ENCODE data around the gene SHISA6.
"Not testable (repeated sequence)": the region's sequence is repeated elsewhere in the genome, so short reads cannot be mapped to it uniquely, and the experiment has no call there.

SHISA6 gene

GRCh38 chr17:11267999-11268575, 27.1 kb downstream of the SHISA6 start:
- DNase-seq, result no peak

- DNase-seq, result no peak
These were observed 28.2 kb downstream of the SHISA6 start for GRCh38 chr17:11269210-11269609.

GRCh38 chr17:11272191-11272590, 31.2 kb downstream of the SHISA6 start:
- DNase-seq, result no peak

- no peak for DNase-seq
These were observed 32.6 kb downstream of the SHISA6 start for GRCh38 chr17:11273596-11273995.

- DNase-seq, result no peak
These were observed 33.1 kb downstream of the SHISA6 start for GRCh38 chr17:11274106-11274505.

GRCh38 chr17:11276486-11276885, 35.5 kb downstream of the SHISA6 start:
- DNase-seq, result no peak

GRCh38 chr17:11278186-11278991, 37.4 kb downstream of the SHISA6 start:
- no peak for DNase-seq

GRCh38 chr17:11278992-11279270, 37.9 kb downstream of the SHISA6 start:
- no peak for DNase-seq

- no peak for DNase-seq
These were observed 38.8 kb downstream of the SHISA6 start for GRCh38 chr17:11279776-11280344.

- DNase-seq, result no peak
These were observed 41.6 kb downstream of the SHISA6 start for GRCh38 chr17:11282586-11282985.

GRCh38 chr17:11284811-11285210, 43.8 kb downstream of the SHISA6 start:
- no peak for DNase-seq

- no peak for DNase-seq
These were observed 44.9 kb downstream of the SHISA6 start for GRCh38 chr17:11285946-11286345.

GRCh38 chr17:11287791-11288190, 46.8 kb downstream of the SHISA6 start:
- DNase-seq, result no peak

GRCh38 chr17:11290814-11291213, 49.8 kb downstream of the SHISA6 start:
- DNase-seq, result no peak

- no peak for DNase-seq
These were observed 51.5 kb downstream of the SHISA6 start for GRCh38 chr17:11292491-11292890.

GRCh38 chr17:11293480-11293879, 52.5 kb downstream of the SHISA6 start:
- DNase-seq, result no peak

- no peak for DNase-seq
These were observed 53.8 kb downstream of the SHISA6 start for GRCh38 chr17:11294826-11295225.

GRCh38 chr17:11296994-11297393, 56.0 kb downstream of the SHISA6 start:
- no peak for DNase-seq

- DNase-seq, result no peak
These were observed 57.4 kb downstream of the SHISA6 start for GRCh38 chr17:11298401-11298800.

GRCh38 chr17:11300201-11300600, 59.2 kb downstream of the SHISA6 start:
- no peak for DNase-seq

GRCh38 chr17:11300738-11301137, 59.7 kb downstream of the SHISA6 start:
- DNase-seq, result no peak

- not testable (repeated sequence) for DNase-seq
These were observed 60.9 kb downstream of the SHISA6 start for GRCh38 chr17:11301874-11302273.

GRCh38 chr17:11302401-11303186, 61.6 kb downstream of the SHISA6 start:
- no peak for DNase-seq
